T47D (cell line): Measurements from ENCODE around the gene FAM177B.

ENCODE experiments used
- DNase-seq, 2 experiments: peaks; one replicate each; pipeline versions ENCODE4 v3.0.0 to v3.0.0-alpha.2; 2011 to 2012; ENCODE audit warnings: low read depth in 1 of 2, low spot score in 1 of 2
- JUND ChIP-seq: IDR thresholded peaks from 2 replicates; pipeline ENCODE4 v1.6.1; 2012; ENCODE audit warnings: low read depth
- in situ Hi-C: cut with HindIII; loops from 2 replicates; pipeline ENCODE4 v1.10.0; 2016; ENCODE audit warnings: low sequenced_read_pairs, low pct_unique_long_range_greater_than_20kb

Gene FAM177B

DNA sequence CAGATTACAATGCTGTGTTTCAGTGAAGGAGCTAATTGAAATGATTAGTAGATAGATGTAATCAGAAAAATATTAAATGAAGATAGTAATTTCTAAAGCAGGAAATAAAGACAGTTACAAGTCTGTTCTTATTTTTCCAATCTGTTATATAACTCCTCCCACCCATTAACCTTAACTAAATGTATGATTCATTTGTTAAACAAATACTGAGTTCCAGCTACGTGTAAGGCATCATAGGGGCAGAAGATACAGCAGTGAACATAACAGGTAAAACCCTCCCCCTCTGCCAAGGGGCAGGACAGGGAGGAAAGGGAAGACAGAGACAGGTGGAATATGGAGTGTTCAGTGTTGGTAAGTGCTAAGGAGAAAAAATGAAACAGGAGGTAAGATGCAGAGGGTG is at the start of gene FAM177B:
TSS of gene FAM177B (plus strand) at position 231 of the 400 bp plus-strand sequence. CDS start 9,344 bp downstream, outside the sequence.
- in situ Hi-C loops = loop anchor here (25.0 kb wide), 1 partner anchor 350 kb away; no protein-coding TSS in a partner anchor
- no peak for TF ChIP-seq JUND
- no peak for DNase-seq

DNA sequence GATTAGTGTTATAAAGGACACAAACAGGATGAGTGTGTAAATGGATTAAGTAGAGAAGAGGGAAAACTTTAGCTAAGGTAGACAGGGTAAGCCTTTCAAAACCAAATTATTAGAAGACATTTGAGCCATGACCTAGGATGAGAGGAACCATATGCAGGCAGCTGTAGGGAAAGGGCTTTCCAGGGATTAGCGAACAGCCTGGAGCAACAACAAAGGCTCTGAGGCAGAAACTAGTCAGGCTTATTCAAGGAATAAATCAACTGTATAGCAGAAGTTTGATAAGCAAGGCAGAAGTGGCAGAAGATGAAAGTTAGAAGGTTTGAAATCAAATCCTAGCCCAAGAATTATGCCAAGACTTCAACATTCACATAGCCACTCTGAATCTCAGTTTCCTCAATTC is 46.0 kb upstream of the FAM177B start:
- in situ Hi-C loops = no loop called here
- no peak for TF ChIP-seq JUND
- no peak for DNase-seq

DNA sequence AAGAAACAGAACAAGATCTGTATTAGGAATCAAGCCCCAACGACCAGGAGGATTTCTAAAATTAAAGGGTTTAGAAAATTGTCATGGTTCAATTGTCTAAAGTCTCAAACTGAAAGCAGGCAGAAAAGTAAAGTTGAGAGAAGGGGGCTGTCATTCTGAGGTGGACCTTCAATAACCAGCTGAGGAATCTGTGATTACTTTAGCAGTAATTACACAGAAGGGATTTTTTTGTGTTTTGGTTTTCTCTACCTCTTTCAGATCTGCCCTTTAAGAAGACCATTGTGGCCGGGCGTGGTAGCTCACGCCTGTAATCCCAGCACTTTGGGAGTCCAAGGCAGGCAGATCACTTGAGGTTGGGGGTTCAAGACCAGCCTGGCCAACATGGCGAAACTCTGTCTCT is 42.1 kb upstream of the FAM177B start:
- no peak for TF ChIP-seq JUND
- in situ Hi-C loops = no loop called here
- DNase-seq = no peak

DNA sequence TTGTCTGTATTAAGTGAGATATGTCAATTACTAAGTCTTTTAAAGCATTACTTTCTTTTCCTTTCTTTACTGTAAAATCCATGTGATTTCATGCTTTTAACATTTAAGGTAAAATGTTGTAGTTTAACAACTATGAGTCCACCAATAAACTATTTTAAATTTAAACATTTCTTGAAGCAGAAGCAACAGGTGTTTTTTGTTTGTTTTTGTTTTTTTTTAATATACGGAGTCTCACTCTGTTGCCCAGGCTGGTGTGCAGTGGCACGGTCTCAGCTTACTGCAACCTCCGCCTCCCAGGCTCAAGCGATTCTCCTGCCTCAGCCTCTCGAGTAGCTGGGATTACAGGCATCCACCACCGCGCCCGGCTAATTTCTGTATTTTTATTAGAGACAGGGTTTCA is 40.3 kb upstream of the FAM177B start:
- in situ Hi-C loops = no loop called here
- DNase-seq = no peak
- TF ChIP-seq JUND = no peak

DNA sequence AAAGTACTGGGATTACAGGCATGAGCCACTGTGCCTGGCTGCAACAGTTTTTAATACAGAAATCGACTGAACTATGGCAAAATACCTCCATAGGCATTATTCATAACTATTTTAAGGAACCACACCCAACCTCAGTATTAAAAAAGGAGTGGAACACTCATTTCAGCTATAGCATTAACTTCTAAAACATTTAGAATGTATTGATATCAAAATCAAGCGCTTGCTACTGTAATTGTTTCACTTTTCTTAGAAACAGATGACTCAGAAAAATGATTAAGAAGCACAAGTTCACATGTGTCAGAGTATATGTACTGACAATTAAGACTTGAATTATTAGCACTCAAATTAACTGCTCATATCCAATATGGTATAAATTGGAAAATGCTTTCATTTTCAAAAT is 39.8 kb upstream of the FAM177B start:
- in situ Hi-C loops = no loop called here
- DNase-seq = no peak

DNA sequence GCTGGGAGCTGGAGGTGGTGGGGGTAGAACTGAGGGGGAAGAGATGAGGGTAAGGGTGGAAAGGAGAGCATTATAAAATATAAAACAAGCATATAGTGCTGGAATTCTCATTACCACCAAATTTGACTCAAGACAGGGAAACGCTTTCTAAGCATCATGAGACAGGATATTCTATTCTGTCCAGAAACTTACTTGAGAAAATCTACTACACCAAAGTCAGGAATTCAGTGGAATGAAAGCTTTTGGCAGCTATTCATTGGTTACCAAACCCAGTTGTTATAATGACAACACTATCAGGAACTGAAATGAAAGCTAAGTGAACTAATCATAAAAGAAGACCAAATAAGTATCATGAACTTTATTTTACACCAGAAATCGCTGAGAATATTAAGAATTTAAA is 39.2 kb upstream of the FAM177B start:
- in situ Hi-C loops = no loop called here
- DNase-seq = no peak
- TF ChIP-seq JUND = no peak

More for the DNA sequence above, 39.8 kb upstream of the FAM177B start:
- no peak for TF ChIP-seq JUND

DNA sequence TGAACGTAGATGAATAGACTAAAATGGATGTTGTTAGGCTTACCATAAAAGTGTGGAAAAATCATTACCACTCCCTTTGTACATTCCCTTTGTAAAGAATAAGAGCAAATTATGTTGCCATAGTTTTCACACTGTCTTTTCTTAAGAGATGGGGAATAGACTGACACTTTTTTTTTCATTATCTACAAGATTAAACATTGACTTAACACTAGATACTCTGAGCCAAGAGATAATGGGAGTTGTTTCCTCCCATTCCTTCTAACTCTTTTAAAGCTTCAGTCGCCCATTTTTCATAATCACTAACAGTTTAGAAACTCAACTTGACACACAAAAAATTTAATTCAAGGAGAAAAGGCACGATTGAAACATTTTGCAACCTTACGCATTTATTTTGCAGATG is 34.8 kb upstream of the FAM177B start:
- in situ Hi-C loops = no loop called here
- no peak for DNase-seq
- no peak for TF ChIP-seq JUND

DNA sequence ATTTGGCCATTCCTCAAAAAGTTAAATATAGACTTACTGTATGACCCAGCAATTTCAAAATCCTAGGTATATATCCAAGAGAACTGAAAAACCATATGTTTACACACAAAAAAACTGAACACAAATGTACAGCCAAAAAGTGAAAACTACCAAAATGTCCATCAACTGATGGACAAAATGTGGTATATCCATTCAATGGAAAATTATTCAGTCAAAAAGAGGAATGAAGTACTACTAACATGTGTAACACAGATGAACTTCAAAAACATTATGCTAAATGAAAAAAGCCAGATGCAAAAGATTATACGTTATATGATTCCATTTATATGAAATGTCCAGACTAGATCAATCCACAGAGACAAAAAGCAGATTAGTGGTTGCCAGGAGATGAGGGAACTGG is 32.7 kb upstream of the FAM177B start:
- DNase-seq = no peak
- in situ Hi-C loops = no loop called here
- TF ChIP-seq JUND = no peak

DNA sequence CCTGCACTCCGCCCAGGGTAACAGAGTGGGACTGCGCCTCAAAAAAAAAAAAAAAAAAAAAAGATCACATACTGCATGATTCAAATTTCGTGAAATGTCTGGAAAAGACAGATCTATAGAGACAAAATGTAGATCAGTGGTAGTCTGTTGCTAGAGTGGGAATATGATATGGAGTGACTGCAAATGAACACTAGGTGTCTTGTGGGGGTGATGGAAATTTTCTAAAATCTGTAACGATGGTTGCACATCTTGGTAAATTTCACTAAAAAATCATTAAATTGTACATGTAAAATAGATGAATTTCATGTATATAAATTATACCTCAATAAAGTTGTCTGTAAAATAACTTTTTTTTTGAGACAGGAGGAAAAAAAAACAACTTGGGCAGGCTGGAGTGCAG is 30.2 kb upstream of the FAM177B start:
- in situ Hi-C loops = no loop called here
- DNase-seq = no peak

DNA sequence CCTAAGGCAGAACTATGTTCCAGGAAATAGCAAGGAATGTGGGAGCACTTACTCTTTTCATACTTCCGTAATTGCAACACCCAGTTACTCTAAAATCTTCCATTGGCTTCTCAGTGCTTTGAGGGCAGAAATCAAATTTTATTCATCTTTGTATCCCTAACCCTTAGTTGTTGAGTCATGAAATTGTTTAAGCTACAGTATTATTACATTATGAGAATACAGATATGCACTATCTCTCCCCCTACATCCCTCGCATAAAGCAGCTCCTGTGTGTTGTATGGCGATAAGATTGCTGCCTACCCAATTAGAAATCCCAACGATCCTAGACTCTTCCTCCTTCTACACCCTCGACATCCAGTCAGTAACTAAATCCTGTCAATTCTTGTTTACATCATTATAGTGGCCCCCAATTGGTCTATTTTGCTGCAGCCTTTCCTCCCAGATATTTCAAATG is 27.3 kb upstream of the FAM177B start:
- in situ Hi-C loops = no loop called here
- TF ChIP-seq JUND = no peak
- no peak for DNase-seq

More for the DNA sequence above, 30.2 kb upstream of the FAM177B start:
- no peak for TF ChIP-seq JUND

DNA sequence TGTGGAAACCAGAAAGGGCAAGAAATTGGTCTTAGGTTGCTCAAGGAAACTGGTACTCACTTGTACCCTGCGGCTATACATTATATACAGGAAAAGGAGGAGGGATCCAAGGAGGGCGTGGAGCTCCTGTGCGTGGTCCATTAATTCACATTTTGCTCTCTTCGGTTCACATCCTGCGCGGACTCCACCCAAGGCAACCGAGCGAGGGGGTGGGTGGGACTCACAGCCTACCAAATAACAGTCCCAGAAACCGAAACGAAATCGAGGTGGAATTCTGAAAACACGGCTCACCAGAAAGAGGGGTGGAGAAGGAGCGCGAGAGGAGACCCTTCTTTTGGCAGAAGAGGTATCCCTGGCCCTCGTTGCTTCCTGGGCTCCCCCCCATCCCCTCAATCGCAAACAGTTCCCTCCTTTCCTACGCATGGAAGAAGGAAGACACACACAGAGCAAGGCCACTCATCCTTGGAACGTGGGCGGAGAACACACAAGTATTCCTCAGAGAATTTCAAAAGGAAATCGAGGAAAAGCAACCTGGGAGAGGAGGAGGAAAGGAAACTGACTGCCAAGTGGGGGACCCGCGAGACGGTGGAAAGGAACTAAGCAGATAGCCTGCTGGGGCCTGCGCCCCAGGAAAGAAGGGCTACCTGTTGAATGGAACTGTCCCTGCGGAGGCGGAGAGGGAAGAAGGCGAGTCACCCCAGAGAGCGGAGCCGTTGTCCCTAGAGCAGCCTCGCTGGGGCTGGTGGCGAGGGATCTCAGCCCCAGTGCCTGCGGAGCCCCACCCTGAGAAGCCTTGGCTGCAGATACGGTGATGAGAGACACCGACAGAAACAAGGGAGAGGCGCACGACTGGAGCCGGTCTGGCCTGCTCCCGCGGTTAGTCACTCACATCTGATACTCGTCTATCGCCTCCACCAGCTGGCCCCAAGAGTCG is 25.4 kb upstream of the FAM177B start:
- in situ Hi-C loops = no loop called here
- DNase-seq = peak; percentile 69 to 76

DNA sequence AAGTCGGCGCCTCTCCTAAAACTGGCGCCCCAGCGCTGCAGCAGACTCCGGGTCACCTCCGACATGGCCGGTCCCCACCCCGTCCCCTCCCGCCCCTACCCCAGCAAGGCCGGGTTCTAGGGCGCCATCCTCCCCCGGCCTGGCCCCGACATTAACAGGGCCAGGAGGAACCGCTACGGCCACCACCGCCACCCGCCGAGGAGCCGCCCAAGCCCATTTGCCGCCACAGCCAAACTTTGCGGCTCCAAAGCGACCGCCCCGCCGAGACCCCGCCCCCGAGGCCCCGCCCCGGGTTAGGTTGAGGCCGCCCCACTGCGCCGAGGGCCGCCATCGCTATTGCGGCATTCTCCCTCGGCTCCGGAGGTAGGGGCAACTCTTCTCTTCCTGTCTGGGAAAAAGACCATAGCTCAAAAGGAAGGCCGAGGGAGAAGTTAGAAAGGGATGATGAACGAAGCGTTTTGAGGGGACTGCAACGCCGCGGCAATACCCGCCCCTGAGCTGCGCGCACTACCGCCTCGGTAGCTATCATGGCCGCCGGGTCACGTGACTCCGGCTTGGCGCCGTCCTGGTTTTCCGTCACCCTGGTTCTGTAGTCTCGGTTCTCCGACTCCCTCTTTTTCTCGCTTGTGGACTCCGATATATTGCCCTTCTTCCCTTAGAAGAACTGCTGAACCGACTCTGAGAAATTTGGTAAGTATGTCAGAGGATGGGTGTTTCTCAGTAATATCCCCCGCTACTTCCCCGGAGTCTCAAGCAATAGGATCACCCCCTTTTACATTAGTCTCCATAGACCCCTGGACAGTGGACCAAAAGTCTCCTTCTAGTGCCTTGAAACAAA is 24.5 kb upstream of the FAM177B start, which contains the start of the genes AIDA and BROX:
TSS of gene AIDA (minus strand) at position 239 of the 838 bp plus-strand sequence. CDS start at position 65, 174 bp downstream.
TSS of gene BROX (plus strand) at position 312 of the 838 bp plus-strand sequence. CDS start 3,136 bp downstream, outside the sequence.
- TF ChIP-seq JUND = no peak
- in situ Hi-C loops = no loop called here

More for the DNA sequence above, 25.4 kb upstream of the FAM177B start:
- no peak for TF ChIP-seq JUND

More for the DNA sequence above, 24.5 kb upstream of the FAM177B start, which contains the start of the genes AIDA and BROX:
- peak; percentile 87 to 93 for DNase-seq
